ENCODE results near the gene TMEM82. TPM values are rescaled to one million over a fixed set of nuclear protein-coding genes. Genes with fewer than 3 reads are reported as not detected.

TMEM82 gene
- total RNA-seq, 2 donors from 2014 or later: 0.46 to 3.2 TPM

- Histone ChIP-seq H3K27ac (ENCODE audit: low read depth, low read length) (no peak overlapping the region), H3K27me3 (ENCODE audit: control insufficient read depth, insufficient read depth, low read length, poor library complexity, severe bottlenecking) (no peaks in the 10 kb centered on the region), H3K4me1 (ENCODE audit: control insufficient read depth, insufficient read depth, low read length) (no peaks in the 10 kb centered on the region), H3K4me3 (ENCODE audit: low read length) (no peak overlapping the region), H3K9ac (ENCODE audit: extremely low read depth, low read length, poor library complexity, severe bottlenecking) (no peak overlapping the region), H3K36me3 (ENCODE audit: control insufficient read depth, insufficient read depth, low read length) (no peaks in the 10 kb centered on the region), H3K9me3 (ENCODE audit: control insufficient read depth, low read length) (no peaks in the 10 kb centered on the region)
- no peaks in the 10 kb centered on the region for H3K27me3 Mint-ChIP-seq (ENCODE audit: insufficient read depth)
- H3K27ac Mint-ChIP-seq: no peak overlapping the region
- no peaks in the 10 kb centered on the region for H3K9me3 Mint-ChIP-seq
- WGBS, 2 experiments (ENCODE audit: insufficient coverage in 1 of 2, insufficient read length in 1 of 2): 92 to 97% methylated on average over 15 to 16 of the region's 16 CpGs
- no peak overlapping the region for H3K4me3 Mint-ChIP-seq
- DNase-seq: no peak
- H3K4me1 Mint-ChIP-seq: peaks cover 9% of the 10 kb centered on the region
- H3K36me3 Mint-ChIP-seq (ENCODE audit: low read depth): no peaks in the 10 kb centered on the region
- TF ChIP-seq CTCF (conservative IDR thresholded peaks at IDR 0.05): no peak
Observed at GRCh38 chr1:15739259-15739658, 3.0 kb upstream of the TMEM82 start.

- TF ChIP-seq CTCF (conservative IDR thresholded peaks at IDR 0.05): peak; percentile 67
- H3K4me3 ChIP-seq (ENCODE audit: low read length): no peak overlapping the region
- WGBS, 2 experiments (ENCODE audit: insufficient coverage in 1 of 2, insufficient read length in 1 of 2): 89 to 90% methylated on average over 7 of the region's 7 CpGs
- peak; percentile 84 for DNase-seq
- Mint-ChIP-seq H3K27ac (no peak overlapping the region), H3K4me3 (no peak overlapping the region), H3K9me3 (no peaks in the 10 kb centered on the region), H3K36me3 (ENCODE audit: low read depth) (no peaks in the 10 kb centered on the region), H3K27me3 (ENCODE audit: insufficient read depth) (no peaks in the 10 kb centered on the region), H3K4me1 (peaks cover 9% of the 10 kb centered on the region)
- no peaks in the 10 kb centered on the region for H3K36me3 ChIP-seq (ENCODE audit: control insufficient read depth, insufficient read depth, low read length)
- no peak overlapping the region for H3K27ac ChIP-seq (ENCODE audit: low read depth, low read length)
- H3K9ac ChIP-seq (ENCODE audit: extremely low read depth, low read length, poor library complexity, severe bottlenecking): no peak overlapping the region
- no peaks in the 10 kb centered on the region for H3K27me3 ChIP-seq (ENCODE audit: control insufficient read depth, insufficient read depth, low read length, poor library complexity, severe bottlenecking)
- H3K9me3 ChIP-seq (ENCODE audit: control insufficient read depth, low read length): no peaks in the 10 kb centered on the region
- H3K4me1 ChIP-seq (ENCODE audit: control insufficient read depth, insufficient read depth, low read length): no peaks in the 10 kb centered on the region
Observed at GRCh38 chr1:15739745-15740144, 2.6 kb upstream of the TMEM82 start.

- no peaks in the 10 kb centered on the region for H3K27me3 ChIP-seq (ENCODE audit: control insufficient read depth, insufficient read depth, low read length, poor library complexity, severe bottlenecking)
- DNase-seq: peak; percentile 98
- H3K4me3 ChIP-seq (ENCODE audit: low read length): no peak overlapping the region
- no peaks in the 10 kb centered on the region for H3K36me3 Mint-ChIP-seq (ENCODE audit: low read depth)
- 63 to 76% methylated on average over 20 to 27 of the region's 27 CpGs for WGBS, 2 experiments (ENCODE audit: insufficient coverage in 1 of 2, insufficient read length in 1 of 2)
- H3K27ac ChIP-seq (ENCODE audit: low read depth, low read length): no peak overlapping the region
- H3K36me3 ChIP-seq (ENCODE audit: control insufficient read depth, insufficient read depth, low read length): no peaks in the 10 kb centered on the region
- no peaks in the 10 kb centered on the region for H3K9me3 Mint-ChIP-seq
- H3K4me3 Mint-ChIP-seq: no peak overlapping the region
- H3K27ac Mint-ChIP-seq: peak overlapping the region; percentile 77
- H3K27me3 Mint-ChIP-seq (ENCODE audit: insufficient read depth): no peaks in the 10 kb centered on the region
- TF ChIP-seq CTCF (conservative IDR thresholded peaks at IDR 0.05): peak; percentile 94
- no peaks in the 10 kb centered on the region for H3K4me1 ChIP-seq (ENCODE audit: control insufficient read depth, insufficient read depth, low read length)
- H3K9ac ChIP-seq (ENCODE audit: extremely low read depth, low read length, poor library complexity, severe bottlenecking): no peak overlapping the region
- no peaks in the 10 kb centered on the region for H3K9me3 ChIP-seq (ENCODE audit: control insufficient read depth, low read length)
- peaks cover 9% of the 10 kb centered on the region for H3K4me1 Mint-ChIP-seq
Observed at GRCh38 chr1:15740924-15741850, 1.1 kb upstream of the TMEM82 start.

Data from endodermal cell (in vitro differentiated cells).